OCI-LY1 (cell line): ENCODE results near the gene NOP53.

Source experiments
- H2AFZ ChIP-seq: fragments of 200-600 bp; sonication (generic), shearing (Covaris generic); 2 replicates; pipeline ENCODE4 v1.6.0; 2014; ENCODE audit warnings: antibody characterized with exemption, mild to moderate bottlenecking, low read length
- H3F3A ChIP-seq: fragments of 200-600 bp; sonication (generic), shearing (Covaris generic); 2 replicates; pipeline ENCODE4 v1.6.0; 2014; ENCODE audit warnings: mild to moderate bottlenecking, antibody characterized with exemption, low read length, moderate library complexity; ENCODE audit not compliant: insufficient read depth
- H3K27ac ChIP-seq: fragments of 200-600 bp; sonication (generic); 2 replicates; pipeline ENCODE4 v1.5.1; 2014; ENCODE audit warnings: low read length, mixed run types, mild to moderate bottlenecking, low read depth; ENCODE audit not compliant: poor library complexity, severe bottlenecking
- H3K27me3 ChIP-seq: fragments of 200-600 bp; sonication (generic); 2 replicates; pipeline ENCODE4 v1.6.0; 2014; ENCODE audit warnings: antibody characterized with exemption, mild to moderate bottlenecking, low read length, moderate library complexity; ENCODE audit not compliant: insufficient read depth
- H3K36me3 ChIP-seq: fragments of 200-600 bp; sonication (generic); 2 replicates; pipeline ENCODE4 v1.6.1; 2014; ENCODE audit warnings: mild to moderate bottlenecking, antibody characterized with exemption, low read length, moderate library complexity, mixed read lengths; ENCODE audit not compliant: insufficient read depth
- H3K4me1 ChIP-seq: fragments of 200-600 bp; sonication (generic); 2 replicates; pipeline ENCODE4 v1.5.1; 2014; ENCODE audit warnings: mild to moderate bottlenecking, low read length, moderate library complexity; ENCODE audit not compliant: insufficient read depth, severe bottlenecking
- H3K4me2 ChIP-seq: fragments of 200-600 bp; sonication (generic), shearing (Covaris generic); 2 replicates; pipeline ENCODE4 v1.6.1; 2014; ENCODE audit warnings: low read length
- H3K4me3 ChIP-seq: fragments of 200-600 bp; sonication (generic); 2 replicates; pipeline ENCODE4 v1.5.1; 2014; ENCODE audit warnings: low read length, low read depth, mild to moderate bottlenecking, mixed read lengths; ENCODE audit not compliant: poor library complexity, severe bottlenecking
- H3K79me2 ChIP-seq: fragments of 200-600 bp; shearing (Covaris generic); 2 replicates; pipeline ENCODE4 v1.6.1; 2016; ENCODE audit warnings: mixed run types, low read length, mixed read lengths; ENCODE audit not compliant: insufficient read depth
- H3K9ac ChIP-seq: fragments of 200-600 bp; sonication (generic), shearing (Covaris generic); 2 replicates; pipeline ENCODE4 v1.6.1; 2014; ENCODE audit warnings: mild to moderate bottlenecking, low read length, mixed read lengths
- H3K9me2 ChIP-seq: fragments of 200-600 bp; sonication (generic), shearing (Covaris generic); 2 replicates; pipeline ENCODE4 v1.6.1; 2014; ENCODE audit warnings: low read depth, mild to moderate bottlenecking, low read length, mixed read lengths
- H3K9me3 ChIP-seq: fragments of 200-600 bp; shearing (Covaris generic); 2 replicates; pipeline ENCODE4 v1.6.1; 2014; ENCODE audit warnings: low read length, mixed read lengths
- H4K20me1 ChIP-seq: fragments of 200-600 bp; sonication (generic), shearing (Covaris generic); 2 replicates; pipeline ENCODE4 v1.6.0; 2016; ENCODE audit warnings: mild to moderate bottlenecking, low read length; ENCODE audit not compliant: insufficient read depth
- CTCF ChIP-seq: fragments of 200-600 bp; sonication (generic), shearing (Covaris generic); IDR thresholded peaks from 2 replicates; pipeline ENCODE4 v1.5.1; 2017; ENCODE audit warnings: mild to moderate bottlenecking, antibody characterized with exemption, low read length, moderate library complexity, mixed read lengths
- EZH2 ChIP-seq: fragments of 200-600 bp; sonication (generic), shearing (Covaris generic); IDR thresholded peaks from 2 replicates; pipeline ENCODE4 v1.8.0; 2017; ENCODE audit warnings: borderline replicate concordance, mixed run types, mild to moderate bottlenecking, antibody characterized with exemption, low read length, moderate library complexity, mixed read lengths

NOP53 gene

GRCh38 chr19:47790398-47790814 lies 45.1 kb downstream of the NOP53 start:
- Histone ChIP-seq H3K9me3 (peaks cover 5% of the 10 kb centered on the region), H4K20me1 (no peaks in the 10 kb centered on the region), H3K27me3 (no peaks in the 10 kb centered on the region), H3K36me3 (peaks cover 9% of the 10 kb centered on the region), H3K9ac (no peak overlapping the region), H3K9me2 (no peaks in the 10 kb centered on the region), H3K4me3 (no peak overlapping the region), H3K79me2 (no peaks in the 10 kb centered on the region), H3K27ac (no peak overlapping the region), H2AFZ (no peak overlapping the region), H3K4me2 (no peak overlapping the region), H3F3A (no peaks in the 10 kb centered on the region), H3K4me1 (no peaks in the 10 kb centered on the region)
- no peak for TF ChIP-seq EZH2
- peak; percentile 90 for TF ChIP-seq CTCF

- H3K9ac ChIP-seq, result no peak overlapping the region
- H3K9me2 ChIP-seq, result no peaks in the 10 kb centered on the region
- H3K4me2 ChIP-seq, result no peak overlapping the region
- no peaks in the 10 kb centered on the region for H3F3A ChIP-seq
- H3K36me3 ChIP-seq, result no peaks in the 10 kb centered on the region; the same call in 1 of the 2 replicates
- H3K27ac ChIP-seq, result no peak overlapping the region
- no peaks in the 10 kb centered on the region for H3K4me1 ChIP-seq
- H3K4me3 ChIP-seq, result no peak overlapping the region
- H3K27me3 ChIP-seq, result no peaks in the 10 kb centered on the region
- no peak overlapping the region for H2AFZ ChIP-seq
- H3K79me2 ChIP-seq, result no peaks in the 10 kb centered on the region
- H4K20me1 ChIP-seq, result no peaks in the 10 kb centered on the region
- TF ChIP-seq EZH2 (no peak), CTCF (no peak)
- H3K9me3 ChIP-seq, result peaks cover 5% of the 10 kb centered on the region
These were observed 47.3 kb downstream of the NOP53 start for GRCh38 chr19:47792616-47793015.

- Histone ChIP-seq H3K27ac (no peak overlapping the region), H2AFZ (no peak overlapping the region), H3K9ac (no peak overlapping the region), H3K9me2 (no peaks in the 10 kb centered on the region), H4K20me1 (no peaks in the 10 kb centered on the region), H3K79me2 (no peaks in the 10 kb centered on the region), H3K4me1 (no peaks in the 10 kb centered on the region), H3K36me3 (no peaks in the 10 kb centered on the region; the same call in 1 of the 2 replicates), H3F3A (no peaks in the 10 kb centered on the region), H3K27me3 (no peaks in the 10 kb centered on the region), H3K9me3 (peaks cover 5% of the 10 kb centered on the region), H3K4me2 (no peak overlapping the region), H3K4me3 (no peak overlapping the region)
- TF ChIP-seq CTCF, result peak; percentile 7; the same call in 1 of the 2 replicates
- no peak for TF ChIP-seq EZH2
These were observed 49.2 kb downstream of the NOP53 start for GRCh38 chr19:47794526-47794925.
